ENCODE measurements around the gene DNMBP. TPM values are rescaled to one million over a fixed set of nuclear protein-coding genes. Genes with fewer than 3 reads are reported as not detected.

DNMBP gene
- total and polyA plus RNA-seq, 2 of the 4 experiments (the other 2 are of a cell fraction): 10.9 to 13.6 TPM

GRCh38 chr10:100043796-100044195 is 34.0 kb upstream of the DNMBP start:
- no TSS peak for BruUV-seq (replicated peaks)
- DNase-seq (peak; percentile 40), ATAC-seq (ENCODE audit: low read depth) (peak; percentile 36)
- no peak overlapping the region for H3K4me3 ChIP-seq (ENCODE audit: insufficient read depth, low read depth, low read length)
- in situ Hi-C loops (cut with MboI; ENCODE audit: low sequenced_read_pairs) (loop anchor here (10.0 kb wide), 1 partner anchor 79 kb away; no protein-coding TSS in a partner anchor), dilution Hi-C loops (cut with HindIII; ENCODE audit: low sequenced_read_pairs, unreplicated experiment) (no loop called here), intact Hi-C loops (cut with micrococcal nuclease) (loop anchor here (1.0 to 10.0 kb wide), 2 partner anchors 33 to 309 kb away; partner anchors contain the start of genes COX15 and CUTC)
- H2BK5ac ChIP-seq (ENCODE audit: low read depth, low read length, poor library complexity, severe bottlenecking): peak overlapping the region; percentile 11
- 80% methylated on average over 1 of the region's 3 CpGs; no CpG with 5 or more reads in 1 of the 2 experiments for WGBS, 2 experiments (ENCODE audit: extremely low coverage in 2 of 2, insufficient read length in 1 of 2)
- peak overlapping the region; percentile 45; the same call in 1 of the 2 replicates for H2AK5ac ChIP-seq (ENCODE audit: low read depth, low read length)
- H4K8ac ChIP-seq (ENCODE audit: low read depth in 2 of 2, low read length in 2 of 2): peak overlapping the region in 1 of 2 experiments; percentile 69; a peak in 2 of 4 replicates
- no peak overlapping the region; the same call in 1 of the 2 replicates for H3K14ac ChIP-seq (replicated peaks; ENCODE audit: low read depth, low read length)
- H4K91ac ChIP-seq (ENCODE audit: insufficient read depth, low read depth, low read length): peak overlapping the region; percentile 2
- H3K79me1 ChIP-seq (ENCODE audit: low read depth in 1 of 2, low read length in 2 of 2): no peaks in the 10 kb centered on the region
- peak overlapping the region; percentile 79 for H2AFZ ChIP-seq (replicated peaks; ENCODE audit: low read length, poor library complexity)
- no peak overlapping the region for H2AK9ac ChIP-seq (replicated peaks; ENCODE audit: low read depth, low read length, poor library complexity)
- peak overlapping the region; percentile 7 for H2BK120ac ChIP-seq (ENCODE audit: low read depth, low read length)
- no peak overlapping the region for H3K56ac ChIP-seq (ENCODE audit: extremely low read depth, insufficient read depth, low read length)
- no peak overlapping the region for H3K4me2 ChIP-seq (ENCODE audit: low read depth, low read length)
- no peaks in the 10 kb centered on the region for H3K27me3 ChIP-seq (ENCODE audit: control insufficient read depth, insufficient read depth, low read length)
- H4K20me1 ChIP-seq (ENCODE audit: insufficient read depth, low read length): no peaks in the 10 kb centered on the region
- H3K9me3 ChIP-seq (ENCODE audit: control insufficient read depth, insufficient read depth, low read length): no peaks in the 10 kb centered on the region
- peak overlapping the region; percentile 54 for H3K27ac ChIP-seq (ENCODE audit: insufficient read depth, low read length)
- no peak for TF ChIP-seq BHLHE40 (IDR thresholded peaks at IDR 0.05; ENCODE audit: low read depth, low read length)
- TF ChIP-seq MXI1 (IDR thresholded peaks at IDR 0.05; ENCODE audit: borderline replicate concordance, low read depth, low read length): no peak
- TF ChIP-seq MAFK (IDR thresholded peaks at IDR 0.05; ENCODE audit: low read depth, low read length): no peak
- no peak for TF ChIP-seq RAD21 (IDR thresholded peaks at IDR 0.05; ENCODE audit: low read length)
- H4K5ac ChIP-seq (ENCODE audit: low read depth, low read length): peak overlapping the region; percentile 6; the same call in 1 of the 2 replicates
- POLR2A ChIA-PET (ENCODE audit: unreplicated experiment): no interaction called here
- H2BK20ac ChIP-seq (ENCODE audit: low read depth, low read length): peak overlapping the region; percentile 49; the same call in 1 of the 2 replicates
- H3K18ac ChIP-seq (ENCODE audit: low read depth, low read length): peak overlapping the region; percentile 9
- H3K36me3 ChIP-seq (ENCODE audit: control insufficient read depth, insufficient read depth, low read length): no peaks in the 10 kb centered on the region
- peak overlapping the region; percentile 39 for H3K4ac ChIP-seq (ENCODE audit: low read depth, low read length)
- peaks cover 4% of the 10 kb centered on the region for H3K4me1 ChIP-seq (ENCODE audit: control insufficient read depth, insufficient read depth, low read length)
- H3K9me1 ChIP-seq (ENCODE audit: insufficient read depth, low read length): no peaks in the 10 kb centered on the region
- CTCF ChIA-PET: interaction anchor here (0.6 to 1.2 kb wide), 2 partner anchors 30 to 198 kb away, joined by 3 to 5 read pairs; no protein-coding TSS in a partner anchor
- no peak overlapping the region for H3K23ac ChIP-seq (ENCODE audit: low read depth, low read length)
- no peak overlapping the region; the same call in 2 of the 3 replicates for H2BK15ac ChIP-seq (ENCODE audit: low read depth, low read length)
- no peak overlapping the region for H3K9ac ChIP-seq (ENCODE audit: low read depth, low read length)
